Activated T-helper 1 cell treated with anti-CD3 and anti-CD28 coated beads, Interleukin-2, amount 50 U/mL, for 16 hours (primary cell): ENCODE results near the gene CFAP20.
"Not testable (repeated sequence)": the region's sequence is repeated elsewhere in the genome, so short reads cannot be mapped to it uniquely, and the experiment has no call there.

Experiments used
- DNase-seq, 2 donors: peaks; one replicate each; pipeline ENCODE4 v3.0.0-alpha.2; 2020; ENCODE audit warnings: low read depth in 1 of 2, low spot score in 1 of 2

CFAP20 gene

GRCh38 chr16:58098207-58099096, 30.7 kb downstream of the CFAP20 start:
- no peak for DNase-seq

- DNase-seq, result no peak
Observed at GRCh38 chr16:58096249-58096648, 32.9 kb downstream of the CFAP20 start.

- DNase-seq, result not testable (repeated sequence)
Observed at GRCh38 chr16:58095575-58095960, 33.6 kb downstream of the CFAP20 start.

- no peak for DNase-seq
Observed at GRCh38 chr16:58094791-58095574, 34.2 kb downstream of the CFAP20 start.

GRCh38 chr16:58094026-58094425, 35.2 kb downstream of the CFAP20 start:
- no peak for DNase-seq

- DNase-seq, result not testable (repeated sequence)
Observed at GRCh38 chr16:58090396-58090795, 38.8 kb downstream of the CFAP20 start.

GRCh38 chr16:58088091-58088490, 41.1 kb downstream of the CFAP20 start:
- DNase-seq, result no peak

- no peak for DNase-seq
Observed at GRCh38 chr16:58087209-58087913, 41.8 kb downstream of the CFAP20 start.

GRCh38 chr16:58086381-58087208, 42.6 kb downstream of the CFAP20 start:
- DNase-seq, result no peak

- DNase-seq, result no peak
Observed at GRCh38 chr16:58085584-58086251, 43.5 kb downstream of the CFAP20 start.

- DNase-seq, result no peak
Observed at GRCh38 chr16:58085171-58085570, 44.0 kb downstream of the CFAP20 start.

- DNase-seq, result no peak
Observed at GRCh38 chr16:58084635-58085034, 44.5 kb downstream of the CFAP20 start.

GRCh38 chr16:58082381-58082780, 46.8 kb downstream of the CFAP20 start:
- DNase-seq, result no peak

GRCh38 chr16:58080657-58081056, 48.5 kb downstream of the CFAP20 start:
- not testable (repeated sequence) for DNase-seq

GRCh38 chr16:58077796-58078195, 51.4 kb downstream of the CFAP20 start:
- DNase-seq, result no peak

GRCh38 chr16:58076514-58076913, 52.7 kb downstream of the CFAP20 start:
- DNase-seq, result no peak

- DNase-seq, result no peak
Observed at GRCh38 chr16:58074657-58075056, 54.5 kb downstream of the CFAP20 start.

- not testable (repeated sequence) for DNase-seq
Observed at GRCh38 chr16:58073086-58073485, 56.1 kb downstream of the CFAP20 start.

GRCh38 chr16:58072134-58072533, 57.0 kb downstream of the CFAP20 start:
- not testable (repeated sequence) for DNase-seq

- no peak for DNase-seq
Observed at GRCh38 chr16:58070585-58070984, 58.6 kb downstream of the CFAP20 start.
